ENCODE data around the gene PLBD2.

Gene PLBD2

GRCh38 chr12:113329791-113330417, 28.5 kb upstream of the PLBD2 start:
- TF ChIP-seq CTCF (conservative IDR thresholded peaks at IDR 0.05), result no peak
- no peak overlapping the region for H3K27ac ChIP-seq

- H3K27ac ChIP-seq, result no peak overlapping the region
- no peak for TF ChIP-seq CTCF (conservative IDR thresholded peaks at IDR 0.05)
Observed at GRCh38 chr12:113330505-113330904, 27.9 kb upstream of the PLBD2 start.

GRCh38 chr12:113332688-113333417, 25.5 kb upstream of the PLBD2 start:
- H3K27ac ChIP-seq, result no peak overlapping the region
- no peak for TF ChIP-seq CTCF (conservative IDR thresholded peaks at IDR 0.05)

- no peak overlapping the region for H3K27ac ChIP-seq
- no peak for TF ChIP-seq CTCF (conservative IDR thresholded peaks at IDR 0.05)
Observed at GRCh38 chr12:113333418-113333750, 25.0 kb upstream of the PLBD2 start.

- TF ChIP-seq CTCF (conservative IDR thresholded peaks at IDR 0.05), result no peak
- peak overlapping the region; percentile 45; the same call in 1 of the 2 replicates for H3K27ac ChIP-seq
Observed at GRCh38 chr12:113333877-113334785, 24.3 kb upstream of the PLBD2 start.

- peak within 1 kb of the TSS; percentile 45; the same call in 1 of the 2 replicates for H3K27ac ChIP-seq
- no peak for TF ChIP-seq CTCF (conservative IDR thresholded peaks at IDR 0.05)
Observed at GRCh38 chr12:113334786-113335539, 23.4 kb upstream of the PLBD2 start, which contains the start of gene SLC8B1. TSS of gene SLC8B1 (minus strand) at chr12:113335109. CDS start at chr12:113332878, 2,231 bp downstream.
